Non-pigmented ciliary epithelial cell (primary cell): ENCODE data around the gene IMPDH2.
A peak's percentile ranks its signal among the peaks of the same experiment; 100 is the strongest.
"Not testable (repeated sequence)": the region's sequence is repeated elsewhere in the genome, so short reads cannot be mapped to it uniquely, and the experiment has no call there.

Source experiments
- DNase-seq: peaks from one replicate; pipeline ENCODE4 v3.0.0-alpha.2; 2010; ENCODE audit warnings: low read depth

Gene IMPDH2

GRCh38 chr3:49021213-49021812 lies 7.9 kb downstream of the IMPDH2 start:
- DNase-seq = peak; percentile 85

GRCh38 chr3:49020330-49021212 lies 8.6 kb downstream of the IMPDH2 start:
- DNase-seq = no peak

GRCh38 chr3:49019941-49020329 lies 9.3 kb downstream of the IMPDH2 start:
- DNase-seq = no peak

GRCh38 chr3:49018707-49019006 lies 10.5 kb downstream of the IMPDH2 start:
- no peak for DNase-seq

GRCh38 chr3:49017971-49018706 lies 11.1 kb downstream of the IMPDH2 start, which contains the start of gene DALRD3:
Gene DALRD3, minus strand, starts transcription at chr3:49018580. Its CDS starts 16 bp downstream, at chr3:49018564.
- DNase-seq = no peak

- DNase-seq = no peak
Observed at GRCh38 chr3:49017229-49017970, 11.8 kb downstream of the IMPDH2 start.

GRCh38 chr3:49016414-49017228 lies 12.6 kb downstream of the IMPDH2 start:
- no peak for DNase-seq

- DNase-seq = no peak
Observed at GRCh38 chr3:49015765-49016164, 13.4 kb downstream of the IMPDH2 start.

- no peak for DNase-seq
Observed at GRCh38 chr3:49015072-49015471, 14.1 kb downstream of the IMPDH2 start.

- no peak for DNase-seq
Observed at GRCh38 chr3:49013738-49014660, 15.2 kb downstream of the IMPDH2 start.

- DNase-seq = no peak
Observed at GRCh38 chr3:49013113-49013737, 16.0 kb downstream of the IMPDH2 start.

- DNase-seq = no peak
Observed at GRCh38 chr3:49012441-49013017, 16.7 kb downstream of the IMPDH2 start.

GRCh38 chr3:49009396-49009795 lies 19.8 kb downstream of the IMPDH2 start:
- DNase-seq = no peak

- not testable (repeated sequence) for DNase-seq
Observed at GRCh38 chr3:49008627-49009026, 20.6 kb downstream of the IMPDH2 start.

GRCh38 chr3:49007771-49008528 lies 21.2 kb downstream of the IMPDH2 start:
- no peak for DNase-seq

GRCh38 chr3:49007068-49007770 lies 22.0 kb downstream of the IMPDH2 start, which contains the start of gene WDR6:
Gene WDR6, plus strand, starts transcription at chr3:49007391. Its CDS starts 41 bp downstream, at chr3:49007432.
- peak; percentile 86 for DNase-seq

GRCh38 chr3:49006408-49007067 lies 22.7 kb downstream of the IMPDH2 start:
- no peak for DNase-seq
